Neural progenitor cell (in vitro differentiated cells): ENCODE measurements around the gene FARSA. TPM values are rescaled to one million over a fixed set of nuclear protein-coding genes. Genes with fewer than 3 reads are reported as not detected.
"Not testable (repeated sequence)": the region's sequence is repeated elsewhere in the genome, so short reads cannot be mapped to it uniquely, and the experiment has no call there.

Experiments
- DNase-seq: peaks from one replicate; pipeline ENCODE4 v3.0.0-alpha.2; 2016; ENCODE audit warnings: low spot score
- H2AFZ ChIP-seq: fragments of 200-600 bp; sonication (generic); replicated peaks from 2 replicates; pipeline ENCODE4 v1.6.1; 2016; ENCODE audit warnings: antibody characterized with exemption
- H3F3A ChIP-seq: fragments of 200-600 bp; sonication (generic); 2 replicates; pipeline ENCODE4 v1.6.1; 2016; ENCODE audit warnings: antibody characterized with exemption, low read depth
- H3K27ac ChIP-seq: fragments of 200-600 bp; sonication (generic); 2 replicates; pipeline ENCODE4 v1.5.1; 2016; ENCODE audit warnings: mild to moderate bottlenecking
- H3K27me3 ChIP-seq: fragments of 200-600 bp; sonication (generic); 2 replicates; pipeline ENCODE4 v1.6.1; 2016; ENCODE audit warnings: mild to moderate bottlenecking, moderate library complexity
- H3K36me3 ChIP-seq: fragments of 200-600 bp; sonication (generic); 2 replicates; pipeline ENCODE4 v1.5.1; 2016
- H3K4me1 ChIP-seq: fragments of 200-600 bp; sonication (generic); 2 replicates; pipeline ENCODE4 v1.6.1; 2016; ENCODE audit warnings: mixed run types
- H3K4me2 ChIP-seq: fragments of 200-600 bp; sonication (generic); 2 replicates; pipeline ENCODE4 v1.6.1; 2016
- H3K4me3 ChIP-seq: fragments of 200-600 bp; sonication (generic); 2 replicates; pipeline ENCODE4 v1.5.1; 2016
- H3K79me2 ChIP-seq: fragments of 200-600 bp; sonication (generic); 2 replicates; pipeline ENCODE4 v1.6.1; 2016; ENCODE audit warnings: low read depth
- H3K9ac ChIP-seq: fragments of 200-600 bp; sonication (generic); 2 replicates; pipeline ENCODE4 v1.6.1; 2016
- H3K9me3 ChIP-seq: fragments of 200-600 bp; sonication (generic); 2 replicates; pipeline ENCODE4 v1.5.1; 2016; ENCODE audit warnings: low read depth
- H4K20me1 ChIP-seq: fragments of 200-600 bp; sonication (generic); 2 replicates; pipeline ENCODE4 v1.6.1; 2016; ENCODE audit warnings: low read depth
- H3K27ac Mint-ChIP-seq: 3 replicates; pipeline ENCODE4 v1.8.0; 2021; ENCODE audit warnings: mixed read lengths
- H3K27me3 Mint-ChIP-seq: 2 replicates; pipeline ENCODE4 v1.8.0; 2022; ENCODE audit warnings: low read depth, mild to moderate bottlenecking, inconsistent platforms, moderate library complexity, mixed read lengths; ENCODE audit not compliant: insufficient read depth
- H3K36me3 Mint-ChIP-seq: 3 replicates; pipeline ENCODE4 v1.8.0; 2021; ENCODE audit warnings: mixed read lengths
- H3K4me1 Mint-ChIP-seq: 3 replicates; pipeline ENCODE4 v1.8.0; 2021; ENCODE audit warnings: mixed read lengths
- H3K4me3 Mint-ChIP-seq: 3 replicates; pipeline ENCODE4 v1.8.0; 2021; ENCODE audit warnings: mild to moderate bottlenecking, moderate library complexity, mixed read lengths
- H3K9me3 Mint-ChIP-seq: 3 replicates; pipeline ENCODE4 v1.8.0; 2020; ENCODE audit warnings: mixed read lengths
- CTCF ChIP-seq: fragments of 200-600 bp; sonication (generic); IDR thresholded peaks from 2 replicates; pipeline ENCODE4 v1.5.1; 2017; ENCODE audit warnings: antibody characterized with exemption, mild to moderate bottlenecking
- EZH2 ChIP-seq: fragments of 200-600 bp; sonication (generic); IDR thresholded peaks from 2 replicates; pipeline ENCODE4 v1.6.1; 2017; ENCODE audit warnings: antibody characterized with exemption, mild to moderate bottlenecking, moderate library complexity
- EZH2phosphoT487 ChIP-seq: fragments of 200-600 bp; sonication (generic); IDR thresholded peaks from 2 replicates; pipeline ENCODE4 v1.6.1; 2017; ENCODE audit warnings: antibody characterized with exemption
- total RNA-seq: library from RNA; depleted of rRNA; stranded (reverse); fragments of >200 nt; gene quantifications from 2 replicates; pipeline ENCODE4 v1.2.3, GENCODE V29; 2015; ENCODE audit warnings: low replicate concordance

FARSA gene
- total RNA-seq, 1 donor from 2014 or later, result 21.4 TPM

- H3F3A ChIP-seq, result peaks cover 6% of the 10 kb centered on the region
- H3K4me1 ChIP-seq, result peaks cover 8% of the 10 kb centered on the region
- H3K9ac ChIP-seq, result peak overlapping the region; percentile 17
- H3K79me2 ChIP-seq, result peaks cover 22% of the 10 kb centered on the region
- no peak for DNase-seq
- Mint-ChIP-seq H3K9me3 (peaks cover 2% of the 10 kb centered on the region), H3K4me3 (peak overlapping the region; percentile 98), H3K36me3 (peaks cover 8% of the 10 kb centered on the region), H3K27me3 (peaks cover 23% of the 10 kb centered on the region), H3K27ac (no peak overlapping the region), H3K4me1 (peaks cover 18% of the 10 kb centered on the region)
- H3K9me3 ChIP-seq, result no peaks in the 10 kb centered on the region
- H3K4me3 ChIP-seq, result peak overlapping the region; percentile 74
- peaks cover 13% of the 10 kb centered on the region for H3K27me3 ChIP-seq
- H3K36me3 ChIP-seq, result no peaks in the 10 kb centered on the region
- TF ChIP-seq EZH2phosphoT487 (no peak), EZH2 (no peak), CTCF (no peak)
- no peak overlapping the region for H3K27ac ChIP-seq
- H3K4me2 ChIP-seq, result peak overlapping the region; percentile 94
- no peak overlapping the region for H2AFZ ChIP-seq
- peaks cover 12% of the 10 kb centered on the region for H4K20me1 ChIP-seq
Observed at GRCh38 chr19:12891553-12892021, 41.9 kb downstream of the FARSA start.

GRCh38 chr19:12890787-12891552, 42.5 kb downstream of the FARSA start, which contains the start of gene GCDH:
Gene GCDH, plus strand, starts transcription at chr19:12891160. Its CDS starts 145 bp downstream, at chr19:12891305.
- peaks cover 26% of the 10 kb centered on the region for H3K27me3 Mint-ChIP-seq
- Histone ChIP-seq H3K27ac (peak within 1 kb of the TSS; percentile 6), H3K36me3 (no peaks in the 10 kb centered on the region), H3K4me3 (peak within 1 kb of the TSS; percentile 74), H3K79me2 (peaks cover 22% of the 10 kb centered on the region), H2AFZ (no peak within 1 kb of the TSS), H3K9ac (peak within 1 kb of the TSS; percentile 17), H3K4me1 (peaks cover 8% of the 10 kb centered on the region), H3K4me2 (peak within 1 kb of the TSS; percentile 94), H3K27me3 (peaks cover 20% of the 10 kb centered on the region), H3F3A (peaks cover 12% of the 10 kb centered on the region), H4K20me1 (peaks cover 12% of the 10 kb centered on the region), H3K9me3 (no peaks in the 10 kb centered on the region)
- H3K4me3 Mint-ChIP-seq, result peak within 1 kb of the TSS; percentile 98
- peak within 1 kb of the TSS; percentile 98 for H3K27ac Mint-ChIP-seq
- H3K4me1 Mint-ChIP-seq, result peaks cover 21% of the 10 kb centered on the region
- H3K9me3 Mint-ChIP-seq, result peaks cover 6% of the 10 kb centered on the region
- DNase-seq, result peak; percentile 99
- TF ChIP-seq CTCF (no peak), EZH2 (no peak), EZH2phosphoT487 (no peak)
- H3K36me3 Mint-ChIP-seq, result peaks cover 10% of the 10 kb centered on the region

GRCh38 chr19:12890299-12890786, 43.2 kb downstream of the FARSA start:
- peak overlapping the region; percentile 74 for H3K4me3 ChIP-seq
- peaks cover 26% of the 10 kb centered on the region for H3K27me3 ChIP-seq
- peak; percentile 3 for DNase-seq
- not testable (repeated sequence) for H2AFZ ChIP-seq, H3K9me3 ChIP-seq, H3K4me1 ChIP-seq, H3K9me3 Mint-ChIP-seq, H3K36me3 Mint-ChIP-seq, H3K9ac ChIP-seq, H3K36me3 ChIP-seq
- peaks cover 27% of the 10 kb centered on the region for H3K27me3 Mint-ChIP-seq
- peak overlapping the region; percentile 98 for H3K4me3 Mint-ChIP-seq
- peak overlapping the region; percentile 98 for H3K27ac Mint-ChIP-seq
- peaks cover 17% of the 10 kb centered on the region for H3F3A ChIP-seq
- H3K79me2 ChIP-seq, result peaks cover 22% of the 10 kb centered on the region
- H3K27ac ChIP-seq, result peak overlapping the region; percentile 6
- peak overlapping the region; percentile 71 for H3K4me2 ChIP-seq
- H3K4me1 Mint-ChIP-seq, result peaks cover 21% of the 10 kb centered on the region
- peaks cover 12% of the 10 kb centered on the region for H4K20me1 ChIP-seq
